IMR-90 (cell line): Measurements from ENCODE around the gene SRPK2. TPM values are rescaled to one million over a fixed set of nuclear protein-coding genes. Genes with fewer than 3 reads are reported as not detected.

Experiments
- ATAC-seq: fragments of 200-7000 bp; cut with Tn5 transposase; 2 replicates; pipeline ENCODE4 v1.9.1; 2020; ENCODE audit warnings: low read depth, mild to moderate bottlenecking, moderate library complexity
- BruUV-seq: library from RNA; stranded (reverse); fragments of 400-500 nt; replicated peaks from 2 replicates; lab custom pipeline; 2021; lab: Mats Ljungman, UMichigan
- CTCF ChIA-PET: fragments of 300-600 bp; formaldehyde crosslinking; extraction: SDS; loops from one replicate; lab custom pipeline; 2021; ENCODE audit warnings: antibody characterized with exemption; lab: Yijun Ruan, JAX
- POLR2A ChIA-PET: fragments of 300-600 bp; sonication (Branson Sonifier 250); formaldehyde crosslinking; loops from one replicate; lab custom pipeline; 2022; ENCODE audit warnings: antibody characterized with exemption; ENCODE audit not compliant: unreplicated experiment; lab: Charles Lee
- DNase-seq: peaks from one replicate; pipeline ENCODE4 v3.0.0; 2013
- H2AFZ ChIP-seq: replicated peaks from 2 replicates; pipeline ENCODE3; 2013; ENCODE audit warnings: low read length, mild to moderate bottlenecking; ENCODE audit not compliant: poor library complexity
- H2AK5ac ChIP-seq: 2 replicates; pipeline ENCODE4 v1.6.1; 2013; ENCODE audit warnings: low read depth, low read length, inconsistent platforms
- H2AK9ac ChIP-seq: replicated peaks from 2 replicates; pipeline ENCODE3; 2013; ENCODE audit warnings: mild to moderate bottlenecking, low read depth, low read length, moderate library complexity; ENCODE audit not compliant: poor library complexity
- H2BK120ac ChIP-seq: 2 replicates; pipeline ENCODE4 v1.6.1; 2013; ENCODE audit warnings: low read depth, low read length, inconsistent platforms
- H2BK15ac ChIP-seq: 3 replicates; pipeline ENCODE4 v1.6.1; 2013; ENCODE audit warnings: low read depth, low read length, inconsistent platforms
- H2BK20ac ChIP-seq: 2 replicates; pipeline ENCODE4 v1.6.1; 2013; ENCODE audit warnings: low read depth, mild to moderate bottlenecking, inconsistent platforms, low read length, moderate library complexity
- H2BK5ac ChIP-seq: 2 replicates; pipeline ENCODE4 v1.6.1; 2013; ENCODE audit warnings: mild to moderate bottlenecking, low read depth, low read length, inconsistent platforms; ENCODE audit not compliant: poor library complexity, severe bottlenecking
- H3K14ac ChIP-seq: replicated peaks from 2 replicates; pipeline ENCODE4 v1.6.1; 2013; ENCODE audit warnings: low read depth, low read length, inconsistent platforms
- H3K18ac ChIP-seq: 2 replicates; pipeline ENCODE4 v1.6.1; 2013; ENCODE audit warnings: low read depth, low read length, control low read depth
- H3K23ac ChIP-seq: 2 replicates; pipeline ENCODE4 v1.6.1; 2013; ENCODE audit warnings: low read depth, low read length, inconsistent platforms
- H3K27ac ChIP-seq: 2 replicates; pipeline ENCODE4 v1.5.1; 2013; ENCODE audit warnings: mild to moderate bottlenecking, control low read depth, low read length; ENCODE audit not compliant: insufficient read depth
- H3K27me3 ChIP-seq: 2 replicates; pipeline ENCODE4 v1.6.1; 2013; ENCODE audit warnings: low read length; ENCODE audit not compliant: control insufficient read depth, insufficient read depth
- H3K36me3 ChIP-seq: 2 replicates; pipeline ENCODE4 v1.6.1; 2013; ENCODE audit warnings: low read length, mixed read lengths; ENCODE audit not compliant: control insufficient read depth, insufficient read depth
- H3K4ac ChIP-seq: 2 replicates; pipeline ENCODE4 v1.6.1; 2013; ENCODE audit warnings: low read depth, low read length, inconsistent platforms
- H3K4me1 ChIP-seq: 2 replicates; pipeline ENCODE4 v1.6.1; 2013; ENCODE audit warnings: low read length, mixed read lengths; ENCODE audit not compliant: control insufficient read depth, insufficient read depth
- H3K4me2 ChIP-seq: 2 replicates; pipeline ENCODE4 v1.6.1; 2013; ENCODE audit warnings: low read depth, mild to moderate bottlenecking, control low read depth, low read length, moderate library complexity
- H3K4me3 ChIP-seq: 2 replicates; pipeline ENCODE4 v1.5.1; 2013; ENCODE audit warnings: low read depth, mild to moderate bottlenecking, control low read depth, low read length, moderate library complexity; ENCODE audit not compliant: insufficient read depth
- H3K56ac ChIP-seq: 2 replicates; pipeline ENCODE4 v1.6.1; 2013; ENCODE audit warnings: low read length, inconsistent platforms; ENCODE audit not compliant: insufficient read depth; ENCODE audit errors: extremely low read depth
- H3K79me1 ChIP-seq, 2 experiments: 2 replicates each; pipeline ENCODE4 v1.6.1; 2013; ENCODE audit warnings: low read length in 2 of 2, inconsistent platforms in 1 of 2, low read depth in 1 of 2
- H3K9ac ChIP-seq: 2 replicates; pipeline ENCODE4 v1.6.1; 2013; ENCODE audit warnings: low read depth, low read length, control low read depth
- H3K9me1 ChIP-seq: 2 replicates; pipeline ENCODE4 v1.6.1; 2013; ENCODE audit warnings: low read length, inconsistent platforms; ENCODE audit not compliant: insufficient read depth
- H3K9me3 ChIP-seq: 2 replicates; pipeline ENCODE4 v1.6.1; 2013; ENCODE audit warnings: low read length; ENCODE audit not compliant: control insufficient read depth, insufficient read depth
- H4K20me1 ChIP-seq: 2 replicates; pipeline ENCODE4 v1.6.1; 2013; ENCODE audit warnings: low read length, inconsistent platforms; ENCODE audit not compliant: insufficient read depth
- H4K5ac ChIP-seq: 2 replicates; pipeline ENCODE4 v1.6.1; 2013; ENCODE audit warnings: mild to moderate bottlenecking, low read depth, low read length, control low read depth
- H4K8ac ChIP-seq, 2 experiments: 2 replicates each; pipeline ENCODE4 v1.6.1; 2013; ENCODE audit warnings: low read depth in 2 of 2, low read length in 2 of 2, control low read depth in 1 of 2, inconsistent platforms in 1 of 2
- H4K91ac ChIP-seq: 2 replicates; pipeline ENCODE4 v1.6.1; 2013; ENCODE audit warnings: low read depth, low read length, inconsistent platforms; ENCODE audit not compliant: insufficient read depth
- MAZ ChIP-seq: IDR thresholded peaks from 2 replicates; pipeline ENCODE4 v1.6.1; 2012; ENCODE audit warnings: low read depth, mild to moderate bottlenecking, low read length, improper control_type of control experiment, moderate library complexity, borderline replicate concordance
- RAD21 ChIP-seq: IDR thresholded peaks from 2 replicates; pipeline ENCODE4 v1.6.1; 2012; ENCODE audit warnings: low read length, improper control_type of control experiment
- WGBS, 2 experiments: methylation state at CpG; one replicate each; pipeline versions ENCODE4 v1.1.5 to v1.1.7; 2013; ENCODE audit warnings: missing lambda C conversion rate in 2 of 2; ENCODE audit not compliant: insufficient read length in 1 of 2; ENCODE audit errors: extremely low coverage in 2 of 2; 5-methylcytosine and 5-hydroxymethylcytosine counted together
- dilution Hi-C: fragments of 300-500 bp; cut with HindIII; formaldehyde crosslinking; loops from one replicate; pipeline ENCODE4 v1.14.3; 2018; ENCODE audit warnings: low sequenced_read_pairs; ENCODE audit not compliant: unreplicated experiment
- in situ Hi-C: fragments of 300-500 bp; cut with MboI; formaldehyde crosslinking; loops from 3 replicates; pipeline ENCODE4 v1.14.3; 2019; ENCODE audit warnings: low sequenced_read_pairs, inconsistent platforms, mixed read lengths
- intact Hi-C: fragments of 100-400 bp; cut with micrococcal nuclease; formaldehyde crosslinking; loops from 2 replicates; pipeline ENCODE4 v1.10.0; 2022
- polyA plus RNA-seq, 3 experiments: library from polyadenylated mRNA; depleted of rRNA; stranded (reverse); fragments of >200 nt; gene quantifications; 2 replicates each; pipeline ENCODE4 v1.2.3, GENCODE V29; 2012; ENCODE audit warnings: low replicate concordance in 1 of 3
- total RNA-seq: library from RNA; depleted of rRNA; stranded (reverse); fragments of >200 nt; gene quantifications from 2 replicates; pipeline ENCODE4 v1.2.3, GENCODE V29; 2012

The SRPK2 gene
- total and polyA plus RNA-seq, 2 of the 4 experiments (the other 2 are of a cell fraction), result 13.2 to 33.0 TPM

DNA sequence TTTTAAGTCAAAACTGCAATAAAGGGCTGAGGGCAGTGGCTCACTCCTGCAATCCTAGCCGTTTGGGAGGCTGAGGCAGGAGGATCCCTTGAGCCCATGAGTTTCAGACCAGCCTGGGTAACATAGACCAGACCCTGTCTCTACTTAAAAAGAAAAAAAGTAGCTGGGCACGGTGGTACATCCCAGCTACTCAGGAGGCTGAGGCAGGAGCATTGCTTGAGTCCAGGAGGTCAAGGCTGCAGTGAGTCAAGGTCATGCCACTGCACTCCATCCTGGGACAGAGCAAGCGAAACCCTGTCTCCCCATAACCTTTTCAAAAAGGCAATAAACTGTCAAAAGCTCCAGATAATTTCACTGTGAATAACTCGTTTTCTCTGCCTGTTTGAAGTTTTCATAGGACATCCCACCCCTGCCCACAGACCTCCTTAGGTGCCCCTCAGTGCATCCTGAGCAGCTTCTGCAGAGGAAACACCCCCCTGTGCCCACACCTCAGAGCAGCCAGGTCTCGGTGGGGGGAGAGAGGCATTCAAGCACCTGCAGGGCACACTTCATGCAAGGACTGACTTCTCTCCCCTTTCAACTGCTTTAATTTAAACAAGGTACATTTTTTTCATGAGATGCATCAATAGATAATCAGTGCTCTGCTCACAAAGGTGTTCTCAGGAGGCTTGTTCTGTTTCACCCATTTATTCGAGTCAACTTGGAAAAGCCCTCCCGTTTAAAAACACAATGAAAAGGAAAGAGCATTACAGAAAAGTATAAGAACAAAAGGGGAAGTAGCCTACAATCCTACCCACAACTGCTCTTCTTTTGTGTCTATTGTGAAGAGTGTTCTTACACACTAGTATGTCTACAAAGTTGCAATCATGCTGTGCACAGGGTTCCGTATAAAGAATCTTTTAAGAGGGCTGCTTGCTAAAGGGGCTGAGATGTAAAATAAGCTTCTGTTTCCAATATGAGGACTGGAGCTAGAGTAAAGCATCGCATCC lies 269.8 kb downstream of the SRPK2 start:
- H2BK5ac ChIP-seq, result no peak overlapping the region
- no peak overlapping the region for H2BK15ac ChIP-seq
- H2AK9ac ChIP-seq, result no peak overlapping the region
- no peak overlapping the region for H4K5ac ChIP-seq
- H3K4ac ChIP-seq, result no peak overlapping the region
- ChIA-PET POLR2A (no interaction called here), CTCF (no interaction called here)
- H2AK5ac ChIP-seq, result no peak overlapping the region
- 100% methylated on average over 3 of the region's 9 CpGs; no CpG with 5 or more reads in 1 of the 2 experiments for WGBS, 2 experiments
- H3K9ac ChIP-seq, result no peak overlapping the region
- H2BK20ac ChIP-seq, result no peak overlapping the region
- no peaks in the 10 kb centered on the region; the same call in 1 of the 2 replicates for H3K9me1 ChIP-seq
- H4K8ac ChIP-seq, result no peak overlapping the region
- H3K9me3 ChIP-seq, result no peaks in the 10 kb centered on the region
- DNase-seq (no peak), ATAC-seq (no peak; the same call in 1 of the 2 replicates)
- H3K36me3 ChIP-seq, result peaks cover 18% of the 10 kb centered on the region
- no peak overlapping the region; the same call in 1 of the 2 replicates for H3K23ac ChIP-seq
- peaks cover 8 to 9% of the 10 kb centered on the region in 2 experiments; a peak in 3 of 4 replicates for H3K79me1 ChIP-seq
- no peak overlapping the region for H3K4me2 ChIP-seq
- no peak overlapping the region for H3K27ac ChIP-seq
- no peak overlapping the region for H3K4me3 ChIP-seq
- no peak overlapping the region for H2BK120ac ChIP-seq
- H4K91ac ChIP-seq, result no peak overlapping the region
- no TSS peak for BruUV-seq
- H3K4me1 ChIP-seq, result no peaks in the 10 kb centered on the region; the same call in 1 of the 2 replicates
- no peak overlapping the region for H3K18ac ChIP-seq
- intact Hi-C loops (no loop called here), in situ Hi-C loops (no loop called here), dilution Hi-C loops (no loop called here)
- no peaks in the 10 kb centered on the region for H3K27me3 ChIP-seq
- H2AFZ ChIP-seq, result no peak overlapping the region
- TF ChIP-seq MAZ (no peak), RAD21 (no peak)
- H4K20me1 ChIP-seq, result no peaks in the 10 kb centered on the region
- H3K14ac ChIP-seq, result no peak overlapping the region
- H3K56ac ChIP-seq, result no peak overlapping the region
